Uterus (tissue), 2 donors: Measurements from ENCODE around the gene ATP4B.

Source experiments
- POLR2A ChIP-seq, 2 donors: fragments of 450-650 bp; IDR thresholded peaks; one replicate each; pipeline ENCODE4 v1.6.1; 2016; ENCODE audit warnings: antibody characterized with exemption in 2 of 2, mild to moderate bottlenecking in 1 of 2, moderate library complexity in 1 of 2
- TF ChIP-seq, protein P1 (sequence below), 4 experiments: fragments of 200-600 bp in 2 of 4; fragments of 450-650 bp in 2 of 4; sonication (generic) in 2 of 4; IDR thresholded peaks; one replicate each; pipeline ENCODE4 v1.5.1; 2016 to 2019; ENCODE audit warnings: antibody characterized with exemption in 4 of 4, mild to moderate bottlenecking in 2 of 4, moderate library complexity in 1 of 4

DNA sequence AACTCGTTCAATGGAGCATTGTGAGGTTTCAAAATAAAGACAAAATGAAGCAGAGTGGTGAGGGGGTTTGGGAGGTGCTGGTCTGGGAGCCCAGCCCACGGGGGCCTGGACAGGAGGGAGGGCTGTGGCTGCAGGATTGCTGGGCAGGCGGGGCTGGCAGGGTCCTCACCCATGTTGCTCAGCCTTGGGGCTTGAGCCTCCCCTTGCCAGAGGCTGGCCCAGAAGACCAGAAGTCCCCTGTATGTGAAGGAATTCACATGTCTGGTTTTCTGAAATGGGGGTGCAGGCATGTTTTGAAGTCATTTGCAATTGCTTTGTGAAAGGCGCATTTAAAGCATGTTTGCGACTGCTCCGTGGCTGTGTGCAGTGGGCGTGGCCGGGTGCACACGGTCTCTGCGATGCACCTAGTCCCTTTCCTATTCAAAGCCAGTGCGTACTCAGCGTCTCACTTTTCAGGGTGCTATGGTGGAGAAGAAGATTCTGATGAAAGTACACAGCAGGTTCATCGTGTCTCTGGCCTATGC lies 11.3 kb upstream of the ATP4B start:
- TF ChIP-seq, protein P1, sequence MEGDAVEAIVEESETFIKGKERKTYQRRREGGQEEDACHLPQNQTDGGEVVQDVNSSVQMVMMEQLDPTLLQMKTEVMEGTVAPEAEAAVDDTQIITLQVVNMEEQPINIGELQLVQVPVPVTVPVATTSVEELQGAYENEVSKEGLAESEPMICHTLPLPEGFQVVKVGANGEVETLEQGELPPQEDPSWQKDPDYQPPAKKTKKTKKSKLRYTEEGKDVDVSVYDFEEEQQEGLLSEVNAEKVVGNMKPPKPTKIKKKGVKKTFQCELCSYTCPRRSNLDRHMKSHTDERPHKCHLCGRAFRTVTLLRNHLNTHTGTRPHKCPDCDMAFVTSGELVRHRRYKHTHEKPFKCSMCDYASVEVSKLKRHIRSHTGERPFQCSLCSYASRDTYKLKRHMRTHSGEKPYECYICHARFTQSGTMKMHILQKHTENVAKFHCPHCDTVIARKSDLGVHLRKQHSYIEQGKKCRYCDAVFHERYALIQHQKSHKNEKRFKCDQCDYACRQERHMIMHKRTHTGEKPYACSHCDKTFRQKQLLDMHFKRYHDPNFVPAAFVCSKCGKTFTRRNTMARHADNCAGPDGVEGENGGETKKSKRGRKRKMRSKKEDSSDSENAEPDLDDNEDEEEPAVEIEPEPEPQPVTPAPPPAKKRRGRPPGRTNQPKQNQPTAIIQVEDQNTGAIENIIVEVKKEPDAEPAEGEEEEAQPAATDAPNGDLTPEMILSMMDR (IDR thresholded peaks at IDR 0.05), result no peak
- TF ChIP-seq POLR2A (IDR thresholded peaks at IDR 0.05), result no peak
